Cardiac fibroblast (primary cell): ENCODE data around the gene RPIA.
A peak's percentile ranks its signal among the peaks of the same experiment; 100 is the strongest.

ENCODE experiments used
- DNase-seq, 2 donors: peaks; one replicate each; pipeline versions ENCODE4 v3.0.0 to v3.0.0-alpha.2; 2010; ENCODE audit warnings: low read depth in 2 of 2
- H3K4me3 ChIP-seq, 2 donors: replicated peaks in 1 of 2; 1 replicate in 1 of 2; 2 replicates in 1 of 2; pipeline ENCODE4 v1.5.1; 2011; ENCODE audit warnings: low read depth in 2 of 2, low read length in 2 of 2, mild to moderate bottlenecking in 2 of 2, moderate library complexity in 1 of 2
- TF ChIP-seq, protein P1 (sequence below): IDR thresholded peaks from one replicate; pipeline ENCODE4 v1.5.1; 2011; ENCODE audit warnings: low read depth, mild to moderate bottlenecking, low read length, inconsistent platforms

Gene RPIA

DNA sequence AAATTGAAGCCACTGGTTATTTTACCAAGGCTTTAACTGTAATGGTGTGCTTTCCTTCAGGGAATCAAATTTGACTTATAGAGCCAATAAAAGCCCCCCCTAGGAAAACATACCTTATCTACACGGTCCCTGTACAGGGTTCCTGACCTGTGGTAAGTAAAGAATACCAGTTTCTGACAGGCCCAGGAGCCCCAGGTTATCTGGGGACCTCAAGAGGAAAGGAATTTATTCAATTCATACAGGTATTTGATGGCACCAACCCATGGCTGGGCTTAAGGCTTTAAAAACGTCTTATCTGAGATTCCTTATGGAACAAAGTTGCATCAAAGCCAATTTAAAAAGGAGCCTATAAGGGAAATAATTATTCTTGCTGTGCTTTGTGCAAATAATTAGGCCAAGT, 7.0 kb upstream of the RPIA start:
- DNase-seq, result no peak
- TF ChIP-seq, protein P1, sequence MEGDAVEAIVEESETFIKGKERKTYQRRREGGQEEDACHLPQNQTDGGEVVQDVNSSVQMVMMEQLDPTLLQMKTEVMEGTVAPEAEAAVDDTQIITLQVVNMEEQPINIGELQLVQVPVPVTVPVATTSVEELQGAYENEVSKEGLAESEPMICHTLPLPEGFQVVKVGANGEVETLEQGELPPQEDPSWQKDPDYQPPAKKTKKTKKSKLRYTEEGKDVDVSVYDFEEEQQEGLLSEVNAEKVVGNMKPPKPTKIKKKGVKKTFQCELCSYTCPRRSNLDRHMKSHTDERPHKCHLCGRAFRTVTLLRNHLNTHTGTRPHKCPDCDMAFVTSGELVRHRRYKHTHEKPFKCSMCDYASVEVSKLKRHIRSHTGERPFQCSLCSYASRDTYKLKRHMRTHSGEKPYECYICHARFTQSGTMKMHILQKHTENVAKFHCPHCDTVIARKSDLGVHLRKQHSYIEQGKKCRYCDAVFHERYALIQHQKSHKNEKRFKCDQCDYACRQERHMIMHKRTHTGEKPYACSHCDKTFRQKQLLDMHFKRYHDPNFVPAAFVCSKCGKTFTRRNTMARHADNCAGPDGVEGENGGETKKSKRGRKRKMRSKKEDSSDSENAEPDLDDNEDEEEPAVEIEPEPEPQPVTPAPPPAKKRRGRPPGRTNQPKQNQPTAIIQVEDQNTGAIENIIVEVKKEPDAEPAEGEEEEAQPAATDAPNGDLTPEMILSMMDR, result no peak
- no peak overlapping the region for H3K4me3 ChIP-seq

DNA sequence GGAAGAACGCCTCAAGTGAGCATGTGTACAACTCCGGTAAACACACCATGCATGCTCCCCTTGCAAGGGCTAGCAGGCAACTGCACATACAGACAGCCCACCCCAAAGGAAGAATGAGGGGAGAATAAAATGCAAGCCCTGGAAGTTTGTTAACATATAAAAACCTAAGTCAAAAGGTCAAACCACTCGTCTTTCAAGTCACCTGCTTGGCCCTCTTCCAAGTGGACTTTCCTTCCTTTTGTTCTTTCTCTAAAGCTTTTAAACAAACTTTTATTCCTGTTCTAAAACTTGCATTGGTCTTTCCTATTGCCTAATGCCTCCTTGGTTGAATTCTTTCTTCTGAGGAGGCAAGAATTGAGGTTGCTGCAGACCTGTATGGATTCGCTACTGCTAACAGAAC, 5.2 kb upstream of the RPIA start:
- TF ChIP-seq, protein P1, result no peak
- H3K4me3 ChIP-seq, result no peak overlapping the region
- DNase-seq, result no peak

DNA sequence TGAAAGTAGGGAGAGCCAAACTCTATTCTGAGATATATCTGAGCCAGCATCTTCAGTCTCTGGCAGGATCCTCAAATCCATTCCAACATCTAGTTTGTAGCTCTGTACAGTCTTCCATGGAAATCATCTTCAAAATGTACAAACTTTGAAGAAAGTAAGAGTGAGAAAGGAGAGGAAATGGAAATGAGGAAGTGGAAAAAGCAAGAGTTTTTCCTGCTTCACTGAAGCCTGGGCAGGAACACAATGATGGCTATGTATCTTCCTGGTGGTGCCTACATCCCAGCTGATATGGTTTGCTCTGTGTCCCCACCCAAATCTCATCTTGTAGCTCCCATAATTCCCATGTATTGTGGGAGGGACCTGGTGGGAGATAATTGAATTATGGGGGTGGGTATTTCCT, 4.1 kb upstream of the RPIA start:
- TF ChIP-seq, protein P1, result no peak
- no peak overlapping the region for H3K4me3 ChIP-seq
- DNase-seq, result no peak

DNA sequence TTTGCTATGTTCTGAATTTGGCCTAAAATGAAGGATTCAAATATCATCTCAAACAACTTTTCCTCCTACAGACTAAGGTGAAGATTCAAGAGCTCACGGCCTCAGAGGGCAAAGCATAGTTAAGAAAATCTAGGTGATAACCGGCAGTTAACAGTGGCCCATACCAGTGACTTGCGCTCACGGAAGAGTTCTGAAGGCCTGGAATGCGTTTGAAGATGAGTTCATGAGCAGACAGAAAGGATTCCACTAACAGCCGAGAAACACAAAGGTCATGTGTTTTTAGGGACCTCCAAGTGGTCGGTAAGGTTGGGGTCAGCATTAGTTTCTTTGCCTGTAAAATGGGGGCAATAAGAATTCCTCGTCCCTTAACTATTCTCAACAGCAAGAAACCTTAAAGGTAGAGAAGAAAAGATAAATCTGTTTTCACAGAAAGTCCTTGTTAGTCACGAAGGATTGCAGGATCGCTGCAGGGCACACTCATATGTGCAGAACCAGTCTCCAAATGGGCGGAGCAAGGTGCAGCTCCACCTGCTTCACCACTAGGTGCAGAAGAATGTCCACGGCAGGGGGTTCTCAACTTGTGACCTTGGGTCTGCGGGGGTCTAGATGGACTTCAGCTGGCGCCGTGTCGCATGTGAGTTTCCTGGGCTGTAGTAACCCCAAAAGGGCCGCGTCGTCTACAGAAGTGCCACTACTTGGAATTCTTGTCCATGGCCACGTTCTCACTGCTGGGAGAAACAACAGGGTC, 708 bp upstream of the RPIA start:
- DNase-seq, result peak in 1 of 2 donors; percentile 16
- peak overlapping the region; percentile 81 to 91 for H3K4me3 ChIP-seq
- TF ChIP-seq, protein P1, result peak; percentile 26

DNA sequence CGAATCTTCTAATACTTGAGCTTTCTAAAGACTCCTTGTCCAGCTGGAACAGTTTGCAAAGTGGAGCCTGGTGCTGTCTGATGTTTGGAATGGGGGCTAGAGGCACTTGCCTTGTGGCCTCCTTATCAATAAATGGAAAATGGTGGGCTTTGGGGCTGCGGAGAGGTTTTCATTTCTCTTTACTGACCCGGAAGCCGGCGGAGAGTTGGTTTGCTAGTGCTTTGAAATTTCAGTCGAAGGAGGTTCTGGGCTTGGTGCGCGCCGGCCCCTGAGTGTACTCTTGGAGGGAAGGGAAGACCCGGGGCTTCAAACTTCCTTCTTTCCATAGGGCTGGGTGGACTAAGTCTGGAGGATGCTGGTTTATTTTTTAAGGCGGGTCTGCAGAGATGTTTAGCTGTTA, 714 bp downstream of the RPIA start:
- H3K4me3 ChIP-seq, result peak overlapping the region; percentile 81 to 91
- peak; percentile 18 to 19 for DNase-seq
- TF ChIP-seq, protein P1, result no peak

DNA sequence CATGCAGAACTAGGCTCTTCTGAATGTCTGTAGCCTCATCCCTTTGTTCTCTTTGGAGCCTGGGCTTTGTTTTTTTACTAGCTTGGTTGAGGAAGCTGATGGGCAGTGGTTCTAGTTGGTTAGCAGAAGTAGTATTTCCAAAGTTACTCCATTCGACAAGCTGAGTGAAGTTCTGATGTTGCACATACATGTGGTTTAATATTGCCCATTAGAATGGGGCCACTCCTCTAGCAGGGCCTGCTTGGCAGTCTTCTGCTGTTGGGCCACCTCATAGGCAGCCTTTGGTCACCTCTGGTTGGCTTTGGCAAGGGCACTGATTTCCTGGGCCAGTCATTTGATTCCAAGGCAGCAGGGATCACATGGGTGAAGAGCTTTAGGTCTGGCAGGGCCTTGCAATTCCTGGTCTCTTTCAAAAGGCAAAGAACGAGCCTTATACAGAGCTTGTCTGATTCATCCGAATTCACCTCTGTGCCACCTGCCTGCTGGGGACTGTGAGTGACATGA, 2.5 kb downstream of the RPIA start:
- no peak for DNase-seq
- TF ChIP-seq, protein P1, result no peak
- H3K4me3 ChIP-seq, result no peak overlapping the region
